BE2C (cell line): Measurements from ENCODE around the gene CCNB2.

Source experiments
- DNase-seq: peaks from one replicate; pipeline ENCODE4 v3.0.0-alpha.2; 2020
- H3K27me3 ChIP-seq: fragments of 250-450 bp; sonication (Bioruptor Pico); 2 replicates; pipeline ENCODE4 v1.5.1; 2020; ENCODE audit warnings: mild to moderate bottlenecking
- H3K36me3 ChIP-seq: fragments of 250-450 bp; sonication (Bioruptor Pico); 2 replicates; pipeline ENCODE4 v1.5.1; 2020; ENCODE audit warnings: mild to moderate bottlenecking
- H3K4me1 ChIP-seq: fragments of 250-450 bp; sonication (Bioruptor Pico); 2 replicates; pipeline ENCODE4 v1.5.1; 2020
- H3K4me3 ChIP-seq: 2 replicates; pipeline ENCODE4 v1.5.1; 2011; ENCODE audit warnings: low read depth, low read length
- H3K9me3 ChIP-seq: fragments of 250-450 bp; sonication (Bioruptor Pico); 2 replicates; pipeline ENCODE4 v1.5.1; 2020
- CTCF ChIP-seq: IDR thresholded peaks from 2 replicates; pipeline ENCODE4 v1.5.1; 2012; ENCODE audit warnings: mild to moderate bottlenecking, low read depth, low read length

Gene CCNB2

GRCh38 chr15:59166166-59166565, 61.2 kb downstream of the CCNB2 start:
- no peak for TF ChIP-seq CTCF
- no peak overlapping the region for H3K4me3 ChIP-seq
- H3K36me3 ChIP-seq, result no peaks in the 10 kb centered on the region
- H3K27me3 ChIP-seq, result no peaks in the 10 kb centered on the region
- H3K4me1 ChIP-seq, result no peaks in the 10 kb centered on the region
- DNase-seq, result no peak
- no peaks in the 10 kb centered on the region for H3K9me3 ChIP-seq

- Histone ChIP-seq H3K9me3 (no peaks in the 10 kb centered on the region), H3K27me3 (no peaks in the 10 kb centered on the region), H3K4me1 (no peaks in the 10 kb centered on the region), H3K36me3 (no peaks in the 10 kb centered on the region), H3K4me3 (no peak overlapping the region)
- no peak for DNase-seq
- TF ChIP-seq CTCF, result no peak
Observed at GRCh38 chr15:59166601-59167265, 61.8 kb downstream of the CCNB2 start.

- no peak overlapping the region for H3K4me3 ChIP-seq
- no peaks in the 10 kb centered on the region for H3K36me3 ChIP-seq
- no peak for TF ChIP-seq CTCF
- no peaks in the 10 kb centered on the region for H3K27me3 ChIP-seq
- no peak for DNase-seq
- H3K9me3 ChIP-seq, result no peaks in the 10 kb centered on the region
- no peaks in the 10 kb centered on the region for H3K4me1 ChIP-seq
Observed at GRCh38 chr15:59168536-59168935, 63.6 kb downstream of the CCNB2 start.

- Histone ChIP-seq H3K9me3 (no peaks in the 10 kb centered on the region), H3K4me3 (no peak overlapping the region), H3K27me3 (no peaks in the 10 kb centered on the region), H3K36me3 (no peaks in the 10 kb centered on the region), H3K4me1 (no peaks in the 10 kb centered on the region)
- TF ChIP-seq CTCF, result no peak
- no peak for DNase-seq
Observed at GRCh38 chr15:59169251-59169708, 64.3 kb downstream of the CCNB2 start.

GRCh38 chr15:59170295-59171066, 65.5 kb downstream of the CCNB2 start:
- Histone ChIP-seq H3K9me3 (no peaks in the 10 kb centered on the region), H3K27me3 (no peaks in the 10 kb centered on the region), H3K4me3 (no peak overlapping the region), H3K4me1 (no peaks in the 10 kb centered on the region), H3K36me3 (no peaks in the 10 kb centered on the region)
- TF ChIP-seq CTCF, result no peak
- no peak for DNase-seq

- Histone ChIP-seq H3K4me1 (no peaks in the 10 kb centered on the region), H3K4me3 (no peak overlapping the region), H3K36me3 (no peaks in the 10 kb centered on the region), H3K27me3 (no peaks in the 10 kb centered on the region), H3K9me3 (no peaks in the 10 kb centered on the region)
- TF ChIP-seq CTCF, result no peak
- DNase-seq, result no peak
Observed at GRCh38 chr15:59171067-59171397, 66.1 kb downstream of the CCNB2 start.
